Measurements from ENCODE around the gene KCNQ5. TPM values are rescaled to one million over a fixed set of nuclear protein-coding genes. Genes with fewer than 3 reads are reported as not detected.

KCNQ5 gene
- total RNA-seq, 1 experiment from 2014 or later, result 0.07 TPM

DNA sequence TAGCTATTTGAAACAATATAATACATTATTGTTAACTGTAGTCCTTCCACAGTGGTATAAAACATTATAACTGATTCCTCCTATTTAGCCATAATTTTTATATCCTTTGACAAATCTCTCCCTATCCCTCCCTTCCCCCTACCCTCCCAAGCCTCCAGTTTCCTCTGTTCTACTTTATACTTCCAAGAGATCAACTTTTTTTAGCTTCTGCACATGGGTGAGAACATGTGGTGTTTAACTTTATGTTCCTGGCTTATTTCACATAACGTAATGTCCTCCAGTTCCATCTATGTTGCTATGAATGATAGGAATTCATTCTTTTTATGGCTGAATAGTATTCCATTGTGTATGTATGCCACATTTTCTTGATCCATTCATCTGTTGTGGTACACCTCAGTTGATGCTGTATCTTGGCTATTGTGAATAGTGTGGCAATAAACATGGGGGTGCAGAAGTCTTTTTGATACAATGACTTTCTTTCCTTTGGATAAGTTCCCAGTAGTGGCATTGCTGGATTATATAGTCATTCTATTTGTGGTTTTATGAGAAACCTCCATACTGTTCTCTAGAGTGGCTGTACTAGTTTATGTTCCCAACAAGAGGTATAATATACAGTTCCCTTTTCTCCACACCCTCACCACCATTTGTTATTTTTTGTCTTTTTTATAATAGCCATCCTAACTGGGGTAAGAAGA, 205.0 kb downstream of the KCNQ5 start:
- peaks cover 4 to 8% of the 10 kb centered on the region in 2 experiments; a peak in 4 of 5 replicates for H3K9me3 Mint-ChIP-seq
- H3K4me2 ChIP-seq (ENCODE audit: insufficient read depth, insufficient read length, low read length), result no peak overlapping the region
- no peaks in the 10 kb centered on the region for H3K79me2 ChIP-seq (ENCODE audit: insufficient read depth, low read length)
- no peak overlapping the region for H4K5ac ChIP-seq (ENCODE audit: insufficient read length, low read depth, low read length)
- no peaks in the 10 kb centered on the region for H3K79me1 ChIP-seq (ENCODE audit: insufficient read depth, low read depth, low read length, poor library complexity, severe bottlenecking)
- no peak overlapping the region for H4K8ac ChIP-seq (replicated peaks; ENCODE audit: insufficient read length, low read depth, low read length)
- no peak overlapping the region for H2AFZ ChIP-seq (ENCODE audit: low read length)
- no peak overlapping the region for H3K4me3 Mint-ChIP-seq
- no peak overlapping the region for H3K14ac ChIP-seq (ENCODE audit: insufficient read depth, low read length)
- no peak overlapping the region for H3K9ac ChIP-seq (ENCODE audit: extremely low read depth, insufficient read length, low read length)
- H2BK20ac ChIP-seq (ENCODE audit: low read depth, low read length, poor library complexity, severe bottlenecking), result no peak overlapping the region
- TF ChIP-seq, protein P1, sequence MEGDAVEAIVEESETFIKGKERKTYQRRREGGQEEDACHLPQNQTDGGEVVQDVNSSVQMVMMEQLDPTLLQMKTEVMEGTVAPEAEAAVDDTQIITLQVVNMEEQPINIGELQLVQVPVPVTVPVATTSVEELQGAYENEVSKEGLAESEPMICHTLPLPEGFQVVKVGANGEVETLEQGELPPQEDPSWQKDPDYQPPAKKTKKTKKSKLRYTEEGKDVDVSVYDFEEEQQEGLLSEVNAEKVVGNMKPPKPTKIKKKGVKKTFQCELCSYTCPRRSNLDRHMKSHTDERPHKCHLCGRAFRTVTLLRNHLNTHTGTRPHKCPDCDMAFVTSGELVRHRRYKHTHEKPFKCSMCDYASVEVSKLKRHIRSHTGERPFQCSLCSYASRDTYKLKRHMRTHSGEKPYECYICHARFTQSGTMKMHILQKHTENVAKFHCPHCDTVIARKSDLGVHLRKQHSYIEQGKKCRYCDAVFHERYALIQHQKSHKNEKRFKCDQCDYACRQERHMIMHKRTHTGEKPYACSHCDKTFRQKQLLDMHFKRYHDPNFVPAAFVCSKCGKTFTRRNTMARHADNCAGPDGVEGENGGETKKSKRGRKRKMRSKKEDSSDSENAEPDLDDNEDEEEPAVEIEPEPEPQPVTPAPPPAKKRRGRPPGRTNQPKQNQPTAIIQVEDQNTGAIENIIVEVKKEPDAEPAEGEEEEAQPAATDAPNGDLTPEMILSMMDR (conservative IDR thresholded peaks at IDR 0.05), result no peak
- H4K91ac ChIP-seq (ENCODE audit: insufficient read length, low read depth, low read length), result no peak overlapping the region
- H2BK5ac ChIP-seq (ENCODE audit: insufficient read length, low read length), result no peak overlapping the region
- no peaks in the 10 kb centered on the region for H3K36me3 Mint-ChIP-seq (ENCODE audit: insufficient read depth in 1 of 3, low read depth in 3 of 3)
- no peak overlapping the region for H3K18ac ChIP-seq (ENCODE audit: insufficient read length, low read depth, low read length)
- H3K9me3 ChIP-seq (ENCODE audit: control insufficient read depth, low read depth, low read length), result no peaks in the 10 kb centered on the region
- peaks cover 4% of the 10 kb centered on the region in 2 experiments; a peak in 2 of 4 replicates for H3K4me1 Mint-ChIP-seq
- no peaks in the 10 kb centered on the region for H4K20me1 ChIP-seq (ENCODE audit: control insufficient read depth, insufficient read depth, insufficient read length)
- no CpG with 5 or more reads among the region's 1 CpG for WGBS (ENCODE audit: extremely low coverage, insufficient read length, low lambda C conversion rate)
- H3K23me2 ChIP-seq (ENCODE audit: insufficient read length, low read depth, low read length, poor library complexity, severe bottlenecking), result no peaks in the 10 kb centered on the region
- no peaks in the 10 kb centered on the region for H3K27me3 Mint-ChIP-seq (ENCODE audit: low read depth)
- no peak overlapping the region for H2BK15ac ChIP-seq (ENCODE audit: low read depth, low read length)
- no peak overlapping the region for H3K23ac ChIP-seq (ENCODE audit: insufficient read length, low read depth, low read length)
- H3K27me3 ChIP-seq (ENCODE audit: insufficient read depth, low read length), result no peaks in the 10 kb centered on the region
- H3T11ph ChIP-seq (ENCODE audit: low read length), result no peak overlapping the region
- H3K56ac ChIP-seq (ENCODE audit: insufficient read length, low read depth, low read length), result no peak overlapping the region
- H3K27ac ChIP-seq (ENCODE audit: insufficient read length, low read depth, low read length), result no peak overlapping the region
- no peak for DNase-seq
- H2BK12ac ChIP-seq (ENCODE audit: insufficient read length, low read depth, low read length), result no peak overlapping the region
- no peak overlapping the region for H2AK5ac ChIP-seq (ENCODE audit: insufficient read length, low read length)
- H2BK120ac ChIP-seq (ENCODE audit: low read depth, low read length, poor library complexity, severe bottlenecking), result no peak overlapping the region
- H3K27ac Mint-ChIP-seq, result no peak overlapping the region
- no peak overlapping the region for H3K4ac ChIP-seq (ENCODE audit: low read depth, low read length)
- H3K4me1 ChIP-seq (ENCODE audit: insufficient read depth, low read length), result peaks cover 3% of the 10 kb centered on the region; the same call in 1 of the 2 replicates

Measured in H9 (cell line).